NCI-H2227 (cell line): ENCODE data around the gene EFNB1.
A peak's percentile ranks its signal among the peaks of the same experiment; 100 is the strongest.
"Not testable (repeated sequence)": the region's sequence is repeated elsewhere in the genome, so short reads cannot be mapped to it uniquely, and the experiment has no call there.

Experiments used
- DNase-seq: peaks from one replicate; lab custom pipeline; 2025; ENCODE audit not compliant: unreplicated experiment; lab: John Stamatoyannopoulos, UW

EFNB1 gene

GRCh38 chrX:68828740-68829581 is at the start of gene EFNB1:
TSS of gene EFNB1 (plus strand) at chrX:68829021. CDS start at chrX:68829777, 756 bp downstream.
- peak; percentile 99 for DNase-seq

GRCh38 chrX:68781295-68781694 is 47.5 kb upstream of the EFNB1 start:
- not testable (repeated sequence) for DNase-seq

- no peak for DNase-seq
Measured at GRCh38 chrX:68784816-68785215, 44.0 kb upstream of the EFNB1 start.

DNA sequence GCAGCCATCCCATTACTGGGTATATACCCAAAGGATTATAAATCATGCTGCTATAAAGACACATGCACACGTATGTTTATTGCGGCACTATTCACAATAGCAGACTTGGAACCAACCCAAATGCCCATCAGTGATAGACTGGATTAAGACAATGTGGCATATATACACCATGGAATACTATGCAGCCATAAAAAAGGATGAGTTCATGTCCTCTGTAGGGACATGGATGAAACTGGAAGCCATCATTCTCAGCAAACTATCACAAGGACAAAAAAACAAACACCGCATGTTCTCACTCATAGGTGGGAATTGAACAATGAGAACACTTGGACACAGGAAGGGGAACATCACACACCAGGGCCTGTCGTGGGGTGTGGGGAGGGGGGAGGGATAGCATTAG is 42.2 kb upstream of the EFNB1 start:
- not testable (repeated sequence) for DNase-seq

DNA sequence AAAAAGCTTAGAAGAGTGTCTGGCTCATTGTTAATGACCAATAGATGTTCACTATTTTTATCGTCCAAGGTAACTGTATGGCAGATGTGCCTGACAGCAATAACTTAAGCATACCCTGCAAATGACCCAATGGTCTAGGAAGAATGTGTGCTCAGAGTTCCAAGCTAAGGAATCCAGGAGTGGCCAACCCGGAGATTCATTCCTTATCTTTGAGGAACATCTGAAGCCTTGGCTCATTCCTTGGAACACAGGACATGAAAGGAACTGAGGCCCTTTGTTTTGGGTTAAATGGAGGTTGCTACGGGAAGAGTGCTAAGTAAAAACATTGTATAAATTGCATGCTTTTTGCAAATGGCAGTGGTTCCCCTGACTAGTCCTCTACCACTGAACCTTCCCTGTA is 38.9 kb upstream of the EFNB1 start:
- DNase-seq: no peak

- no peak for DNase-seq
Measured at GRCh38 chrX:68792083-68792482, 36.7 kb upstream of the EFNB1 start.

GRCh38 chrX:68794461-68794860 is 34.4 kb upstream of the EFNB1 start:
- no peak for DNase-seq

GRCh38 chrX:68795741-68796140 is 33.1 kb upstream of the EFNB1 start:
- no peak for DNase-seq

- DNase-seq: not testable (repeated sequence)
Measured at GRCh38 chrX:68798400-68798799, 30.4 kb upstream of the EFNB1 start.

- DNase-seq: no peak
Measured at GRCh38 chrX:68801737-68802290, 27.0 kb upstream of the EFNB1 start.

DNA sequence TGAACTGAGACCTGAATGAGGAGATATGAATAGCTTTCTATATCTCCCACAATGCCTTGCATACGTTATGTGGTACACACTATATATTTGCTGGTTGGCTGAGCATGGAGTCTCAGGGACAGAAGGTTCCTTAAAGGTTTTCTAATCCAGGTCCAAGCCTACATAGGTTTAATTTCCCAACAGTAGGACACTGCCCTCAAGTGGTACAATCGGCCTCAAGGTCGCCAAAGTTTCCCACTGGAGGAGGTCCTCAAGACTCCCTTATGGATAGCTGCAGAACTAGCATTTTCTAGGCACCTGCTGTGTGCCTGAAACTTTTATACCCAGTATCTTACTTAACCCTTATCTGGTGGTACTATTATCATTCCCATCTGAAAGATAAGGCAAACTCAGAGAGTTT is 21.0 kb upstream of the EFNB1 start:
- no peak for DNase-seq

DNA sequence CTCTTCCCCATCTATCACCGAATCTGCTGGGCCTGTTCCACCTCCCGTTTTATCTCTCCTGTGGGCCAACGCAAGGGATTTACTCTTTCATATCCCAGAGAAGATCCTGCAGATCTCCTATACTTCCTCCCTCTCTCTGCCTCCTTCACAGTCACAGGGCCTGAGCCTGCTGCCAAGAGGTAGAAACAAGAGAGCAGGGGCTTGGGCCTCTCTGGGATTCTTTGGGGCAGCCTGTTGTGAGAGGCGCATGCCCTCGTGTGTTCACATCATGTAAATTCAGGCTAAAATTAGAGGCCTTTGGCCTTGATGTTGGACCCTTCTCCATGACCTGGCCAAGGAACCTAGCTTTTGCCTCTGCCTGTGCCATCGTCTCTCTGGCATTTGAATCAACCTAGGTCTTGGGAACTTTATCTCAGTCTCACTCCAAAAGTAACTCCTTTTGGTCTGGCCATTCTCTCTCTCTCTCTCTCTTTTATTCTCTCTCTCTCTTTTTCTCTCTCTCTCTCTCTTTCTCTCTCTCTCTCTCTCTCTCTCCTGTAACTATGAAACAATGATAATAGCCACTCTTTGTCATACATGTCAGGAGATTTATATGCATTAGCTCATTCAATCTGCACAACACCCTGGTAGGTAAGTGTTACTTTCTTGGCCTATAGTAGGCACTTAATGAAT is 20.0 kb upstream of the EFNB1 start:
- DNase-seq: peak; percentile 8

DNA sequence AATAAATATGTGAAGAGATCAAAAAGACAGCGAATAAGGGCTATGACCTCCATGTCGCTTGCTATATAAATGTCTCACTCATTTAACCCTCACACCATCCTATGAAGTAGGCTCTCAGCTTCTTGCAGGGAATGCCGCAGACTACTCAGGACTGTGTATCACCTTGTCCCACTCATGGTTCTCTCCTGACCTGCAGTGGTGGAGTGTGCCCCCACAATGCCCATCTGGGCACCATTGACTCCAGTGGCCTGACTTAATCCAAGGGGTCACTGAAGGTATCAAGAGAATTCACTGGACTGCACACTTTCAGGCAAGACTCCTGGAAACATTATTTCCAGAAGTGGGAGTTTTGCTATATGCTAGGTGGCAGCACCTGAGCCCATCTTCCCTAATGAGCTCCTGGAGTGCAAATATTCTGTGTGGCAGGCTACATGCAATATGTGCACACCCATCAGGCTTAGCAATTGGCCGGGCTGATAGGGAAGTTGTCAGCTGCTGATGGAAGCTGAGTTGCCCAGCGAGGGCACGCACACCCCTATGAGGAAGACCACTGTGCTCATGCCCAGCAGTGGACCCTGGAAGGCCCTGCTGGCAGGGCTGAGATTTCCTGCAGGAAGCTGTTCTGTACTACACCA is 8.2 kb upstream of the EFNB1 start:
- no peak for DNase-seq

GRCh38 chrX:68821616-68822015 is 7.2 kb upstream of the EFNB1 start:
- no peak for DNase-seq

GRCh38 chrX:68822641-68823410 is 6.0 kb upstream of the EFNB1 start:
- DNase-seq: peak; percentile 76

DNA sequence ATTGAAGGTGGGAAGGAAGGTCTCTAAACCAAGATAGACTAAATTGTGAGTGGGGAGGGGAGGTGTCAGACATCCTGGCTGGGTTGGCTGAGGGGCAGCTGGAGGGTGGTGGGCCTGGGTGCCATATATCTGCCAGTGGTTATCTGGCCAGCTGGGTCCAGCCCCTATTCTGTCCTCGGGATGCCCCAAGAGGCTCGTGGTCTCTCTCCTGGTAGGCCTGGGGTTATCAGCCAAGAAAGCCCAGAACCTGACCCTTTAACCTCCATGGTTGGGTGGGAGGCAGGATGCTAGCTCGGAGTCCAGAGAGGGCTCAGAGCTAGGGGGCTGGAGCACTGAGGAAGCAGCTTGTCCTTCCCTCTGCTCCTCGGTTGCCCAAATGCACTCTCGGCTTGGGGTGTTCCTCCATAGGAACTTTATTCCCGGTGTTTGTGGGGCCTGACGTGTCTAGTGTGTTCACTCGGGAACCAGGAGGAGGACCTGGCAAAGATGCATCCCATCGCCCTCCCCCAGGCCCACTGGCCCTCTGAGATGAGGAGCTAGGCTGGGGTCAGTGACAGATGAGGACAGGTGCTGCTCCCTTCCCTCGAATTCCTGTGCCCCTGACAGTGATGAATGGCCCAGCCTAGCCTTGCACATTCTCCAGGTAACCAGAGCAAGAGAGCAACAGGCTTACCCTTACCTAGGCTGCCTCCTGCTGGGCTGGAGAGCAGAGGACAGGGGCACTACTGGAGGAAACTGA is 5.2 kb upstream of the EFNB1 start:
- DNase-seq: no peak

GRCh38 chrX:68824152-68824433 is 4.7 kb upstream of the EFNB1 start:
- DNase-seq: no peak

- DNase-seq: no peak
Measured at GRCh38 chrX:68824565-68825125, 4.2 kb upstream of the EFNB1 start.

- DNase-seq: no peak
Measured at GRCh38 chrX:68826113-68826980, 2.5 kb upstream of the EFNB1 start.
